ENCODE measurements around the gene UBFD1.
"Not testable (repeated sequence)": the region's sequence is repeated elsewhere in the genome, so short reads cannot be mapped to it uniquely, and the experiment has no call there.

UBFD1 gene

DNA sequence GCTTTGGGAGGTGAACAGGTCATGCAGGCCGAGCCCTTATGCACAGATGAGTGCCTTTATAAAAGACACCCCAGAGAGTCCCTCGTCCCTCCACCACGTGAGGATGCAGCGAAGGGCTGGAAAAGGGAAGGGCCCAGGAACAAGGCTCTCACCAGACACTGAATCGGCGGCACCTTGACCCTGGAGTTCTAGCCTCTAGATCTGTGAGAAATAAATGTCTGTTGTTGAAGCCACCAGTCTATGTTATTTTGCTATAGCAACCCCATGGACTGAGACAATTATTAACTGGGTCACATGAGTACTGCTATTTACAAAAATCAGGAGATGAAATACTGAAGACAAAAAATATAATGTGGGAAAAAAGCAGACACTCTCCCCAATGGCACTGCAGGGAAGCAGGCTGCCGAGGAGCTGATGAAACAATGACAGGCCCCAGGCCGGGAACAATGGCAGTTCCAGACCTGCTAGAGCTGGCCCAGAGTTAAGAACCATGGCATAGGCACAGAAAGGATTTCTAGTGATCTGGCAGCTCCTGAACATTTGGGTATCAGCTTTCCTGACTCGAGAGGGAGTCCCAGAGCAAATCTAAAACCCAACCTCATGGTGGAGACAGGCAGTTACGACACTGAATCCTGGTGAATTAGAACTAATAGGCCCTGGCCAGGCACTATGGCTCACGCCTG, 29.4 kb upstream of the UBFD1 start:
- no peak for DNase-seq

DNA sequence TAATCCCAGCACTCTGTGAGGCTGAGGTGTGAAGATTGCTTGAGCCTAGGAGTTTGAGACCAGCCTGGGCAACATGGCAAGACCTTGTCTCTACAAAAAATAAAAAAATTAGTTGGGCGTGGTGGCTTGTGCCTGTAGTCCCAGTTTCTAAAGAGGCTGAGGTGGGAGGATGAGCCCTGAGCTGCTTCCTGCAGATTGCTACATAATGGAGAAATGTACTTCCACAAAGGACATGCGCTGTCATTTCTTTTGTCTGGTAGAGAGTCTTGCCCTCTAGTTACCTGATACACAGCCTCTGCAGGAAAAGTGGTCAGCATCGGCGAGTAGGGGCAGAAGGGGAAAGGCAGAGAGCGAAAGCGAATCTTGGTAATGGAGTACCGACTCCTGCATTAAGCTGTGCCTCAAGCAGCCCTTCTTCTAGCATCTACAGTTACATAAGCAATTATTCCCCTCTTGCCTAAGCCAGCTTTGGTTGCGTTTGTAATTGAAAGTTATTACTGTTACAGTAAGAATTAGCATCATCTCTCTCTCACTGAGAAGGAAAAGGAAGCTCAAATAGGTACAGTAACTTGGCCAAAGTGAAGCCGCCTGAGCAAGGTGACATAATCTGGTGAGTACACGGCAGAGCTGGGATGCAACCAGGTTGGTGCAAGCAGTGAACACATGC, 28.8 kb upstream of the UBFD1 start:
- DNase-seq: no peak

DNA sequence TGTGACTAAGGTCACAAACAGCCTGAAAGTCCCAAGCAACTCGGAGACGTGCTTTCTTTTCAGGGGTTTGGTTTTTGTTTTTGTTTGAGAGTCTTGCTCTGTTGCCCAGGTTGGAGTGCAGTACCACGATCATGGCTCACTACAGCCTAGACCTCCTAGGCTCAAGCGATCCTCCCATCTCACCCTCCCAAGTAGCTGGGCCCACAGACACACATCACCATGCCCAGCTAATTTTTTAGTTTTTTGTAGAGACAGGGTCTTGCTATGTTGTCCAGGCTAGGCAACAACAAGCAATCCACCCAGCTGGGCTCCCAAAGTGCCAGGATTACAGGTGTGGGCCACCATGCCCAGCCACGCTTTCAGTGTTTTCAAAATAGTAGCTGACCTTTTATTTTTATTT, 27.5 kb upstream of the UBFD1 start:
- DNase-seq: no peak

- no peak for DNase-seq
Measured at GRCh38 chr16:23532448-23532847, 25.1 kb upstream of the UBFD1 start.

DNA sequence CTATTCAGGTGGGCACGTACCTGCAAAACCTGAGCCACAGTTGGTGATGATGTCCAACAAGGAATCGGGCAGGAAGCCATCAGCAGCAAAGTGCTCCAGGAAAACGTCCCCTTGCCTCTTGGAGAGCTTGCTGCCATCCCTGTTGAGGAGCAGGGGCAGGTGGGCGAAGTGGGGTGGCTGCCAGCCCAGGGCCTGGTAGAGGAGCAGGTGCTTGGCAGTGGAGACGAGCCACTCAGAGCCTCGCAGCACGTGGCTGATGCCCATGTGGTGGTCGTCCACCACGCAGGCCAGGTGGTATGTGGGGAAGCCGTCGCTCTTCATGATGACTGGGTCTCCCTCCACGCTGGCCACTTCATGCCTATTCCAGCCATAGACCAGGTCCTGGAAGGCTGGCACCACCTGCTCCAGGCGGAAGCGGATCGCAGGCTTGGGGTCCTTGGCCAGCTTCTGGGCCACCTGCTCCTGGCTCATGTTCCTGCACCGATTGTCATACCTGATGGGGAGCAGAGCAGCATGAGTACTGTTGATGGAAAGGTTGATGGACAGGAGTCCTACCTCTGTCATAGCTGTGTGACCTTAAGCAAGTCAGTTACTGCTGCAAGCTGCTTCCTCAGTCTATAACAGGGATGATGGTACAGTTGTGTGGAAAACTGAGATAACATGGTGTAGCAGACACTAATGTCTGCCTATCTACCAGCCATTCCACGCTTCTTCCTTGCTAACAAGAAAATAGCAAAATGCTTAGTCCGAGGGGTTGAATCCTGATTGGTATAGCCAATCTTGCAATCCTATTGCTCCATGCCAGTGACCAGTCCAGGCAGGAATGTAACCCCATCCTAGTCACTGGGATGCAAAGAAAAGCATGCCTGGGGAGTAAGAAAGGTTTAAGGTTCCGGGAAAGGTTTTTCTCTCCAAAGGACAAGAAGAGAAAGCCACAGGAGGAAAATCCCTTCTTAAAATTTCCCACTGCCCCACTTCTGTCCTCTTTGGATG, 22.4 kb upstream of the UBFD1 start:
- no peak for DNase-seq

GRCh38 chr16:23535901-23536300, 21.6 kb upstream of the UBFD1 start:
- DNase-seq: no peak

DNA sequence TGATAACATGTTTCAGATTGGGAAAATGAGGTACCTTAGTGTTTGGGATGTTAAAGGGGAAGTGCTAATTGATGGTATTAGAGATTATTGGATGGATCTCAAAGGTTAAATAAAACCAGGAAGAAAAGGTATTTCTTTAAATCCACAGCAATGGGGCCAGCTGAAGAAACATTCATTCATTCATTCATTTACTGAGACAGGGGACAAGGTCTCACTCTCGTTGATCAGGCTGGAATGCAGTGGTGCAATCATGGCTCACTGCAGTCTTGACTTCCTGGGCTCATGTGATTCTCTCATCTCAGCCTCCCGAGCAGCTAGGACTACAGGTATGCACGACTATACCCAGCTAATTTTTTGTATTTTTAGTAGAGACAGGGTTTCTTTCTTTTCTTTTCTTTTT, 20.1 kb upstream of the UBFD1 start:
- DNase-seq: no peak

GRCh38 chr16:23538919-23539278, 18.6 kb upstream of the UBFD1 start:
- no peak for DNase-seq

- DNase-seq: no peak
Measured at GRCh38 chr16:23539984-23540816, 17.3 kb upstream of the UBFD1 start.

- DNase-seq: not testable (repeated sequence)
Measured at GRCh38 chr16:23540817-23541178, 16.7 kb upstream of the UBFD1 start.

- no peak for DNase-seq
Measured at GRCh38 chr16:23544436-23544835, 13.1 kb upstream of the UBFD1 start.

DNA sequence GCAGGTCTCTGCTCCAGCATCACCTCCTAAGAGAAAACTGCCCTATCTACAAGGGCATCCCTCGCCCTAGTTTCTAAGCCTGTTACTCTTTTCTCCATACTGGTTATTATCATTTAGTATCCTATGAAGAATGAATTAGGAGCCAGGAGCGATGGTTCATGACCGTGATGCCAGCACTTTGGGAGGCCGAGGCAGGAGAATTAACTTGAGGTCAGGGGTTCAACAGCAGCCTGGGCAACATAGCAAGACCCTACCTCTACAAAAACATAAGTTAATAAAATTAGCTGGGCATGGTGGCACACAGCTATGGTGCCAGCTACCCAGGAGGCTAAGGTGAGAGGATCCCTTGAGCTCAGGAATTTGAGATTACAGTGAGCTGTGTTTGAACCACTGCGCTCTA, 7.6 kb upstream of the UBFD1 start:
- no peak for DNase-seq

GRCh38 chr16:23552161-23552560, 5.4 kb upstream of the UBFD1 start:
- no peak for DNase-seq

DNA sequence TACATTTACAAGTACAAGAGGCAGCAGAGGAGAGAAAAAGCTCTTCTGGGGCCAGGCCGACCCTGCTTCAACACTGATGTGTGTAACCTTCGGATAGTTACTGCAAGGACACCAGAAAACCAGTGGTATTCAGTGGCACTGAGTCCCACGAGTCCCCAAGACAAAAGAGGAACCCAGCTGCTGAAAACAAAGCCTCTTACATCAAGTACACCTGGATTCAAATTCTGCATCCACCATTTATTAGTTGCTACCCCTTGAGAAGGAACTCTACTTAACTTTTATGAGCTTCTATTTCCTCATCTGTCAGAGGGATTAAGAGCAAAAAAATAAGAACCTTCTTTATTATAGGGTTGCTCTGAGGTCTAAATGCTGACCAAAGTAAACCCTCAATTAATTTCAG, 3.0 kb upstream of the UBFD1 start:
- no peak for DNase-seq

- DNase-seq: peak; percentile 22
Measured at GRCh38 chr16:23557779-23558702, 514 bp downstream of the UBFD1 start.

- DNase-seq: no peak
Measured at GRCh38 chr16:23561586-23561985, 4.1 kb downstream of the UBFD1 start.

GRCh38 chr16:23562505-23562904, 5.0 kb downstream of the UBFD1 start:
- no peak for DNase-seq

DNA sequence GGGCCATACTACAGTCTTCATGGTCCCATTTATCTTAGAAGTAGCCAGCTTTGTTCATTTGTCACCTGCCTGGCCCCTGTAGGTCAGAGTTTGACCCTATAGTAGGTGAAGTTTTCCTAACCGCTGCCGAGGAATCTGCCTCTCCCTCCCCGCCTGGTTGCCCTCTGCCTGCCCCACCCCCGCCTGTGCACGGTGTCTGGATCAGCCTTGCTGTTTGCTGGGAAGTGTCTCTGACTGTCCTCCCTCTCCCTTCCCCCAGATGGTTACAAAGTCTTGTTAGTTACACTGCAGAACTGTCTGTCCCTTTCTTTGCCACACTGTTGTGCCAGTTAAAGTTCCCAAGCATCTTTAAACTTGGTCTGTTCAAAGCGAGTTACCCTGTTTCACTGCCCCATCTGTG, 5.7 kb downstream of the UBFD1 start:
- DNase-seq: no peak

- DNase-seq: no peak
Measured at GRCh38 chr16:23564575-23565363, 7.2 kb downstream of the UBFD1 start.

DNA sequence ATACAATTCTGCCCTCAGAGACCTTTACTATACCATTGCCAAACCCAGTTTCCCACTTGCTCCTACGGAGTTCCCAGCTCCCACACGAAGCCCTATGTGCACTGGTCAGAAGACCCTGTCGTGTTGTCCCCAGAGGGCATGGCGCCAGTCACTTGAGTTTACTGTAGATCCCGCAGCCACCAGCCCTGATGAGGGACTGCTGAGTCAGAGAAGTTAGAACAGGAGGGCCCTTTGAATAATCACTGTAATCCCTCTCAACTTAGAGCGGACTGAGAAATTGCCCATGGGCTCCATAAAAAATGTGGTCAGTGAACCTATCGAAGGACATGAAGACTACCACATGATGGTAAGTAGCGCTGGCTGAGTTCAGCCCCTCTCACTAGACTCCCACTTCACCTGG, 9.2 kb downstream of the UBFD1 start:
- no peak for DNase-seq

- no peak for DNase-seq
Measured at GRCh38 chr16:23567602-23568001, 10.1 kb downstream of the UBFD1 start.
